ENCODE measurements around the gene LMO7.
"Not testable (repeated sequence)": the region's sequence is repeated elsewhere in the genome, so short reads cannot be mapped to it uniquely, and the experiment has no call there.

Gene LMO7

GRCh38 chr13:75723901-75724300 lies 87.8 kb downstream of the LMO7 start:
- no peaks in the 10 kb centered on the region for H3K9me3 ChIP-seq (ENCODE audit: control insufficient read depth, low read depth, low read length)
- H3K4me3 ChIP-seq (ENCODE audit: low read length), result no peak overlapping the region
- no peaks in the 10 kb centered on the region for H3K27me3 ChIP-seq (ENCODE audit: control insufficient read depth, insufficient read depth, low read length)
- no peaks in the 10 kb centered on the region for H3K36me3 ChIP-seq (ENCODE audit: control insufficient read depth, low read depth, low read length)
- no peak overlapping the region for H3K27ac ChIP-seq (ENCODE audit: low read length)
- no peaks in the 10 kb centered on the region for H3K4me1 ChIP-seq (ENCODE audit: control insufficient read depth, low read depth, low read length)
- no peak overlapping the region for H3K9ac ChIP-seq (ENCODE audit: low read length)

GRCh38 chr13:75724752-75725517 lies 88.8 kb downstream of the LMO7 start:
- H3K27me3 ChIP-seq (ENCODE audit: control insufficient read depth, insufficient read depth, low read length), result no peaks in the 10 kb centered on the region
- no peaks in the 10 kb centered on the region for H3K4me1 ChIP-seq (ENCODE audit: control insufficient read depth, low read depth, low read length)
- H3K4me3 ChIP-seq (ENCODE audit: low read length), result no peak overlapping the region
- H3K27ac ChIP-seq (ENCODE audit: low read length), result no peak overlapping the region
- no peak overlapping the region for H3K9ac ChIP-seq (ENCODE audit: low read length)
- H3K9me3 ChIP-seq (ENCODE audit: control insufficient read depth, low read depth, low read length), result no peaks in the 10 kb centered on the region
- no peaks in the 10 kb centered on the region for H3K36me3 ChIP-seq (ENCODE audit: control insufficient read depth, low read depth, low read length)

- no peak overlapping the region for H3K27ac ChIP-seq (ENCODE audit: low read length)
- H3K4me1 ChIP-seq (ENCODE audit: control insufficient read depth, low read depth, low read length), result no peaks in the 10 kb centered on the region
- no peaks in the 10 kb centered on the region for H3K36me3 ChIP-seq (ENCODE audit: control insufficient read depth, low read depth, low read length)
- H3K9ac ChIP-seq (ENCODE audit: low read length), result no peak overlapping the region
- H3K4me3 ChIP-seq (ENCODE audit: low read length), result no peak overlapping the region
- no peaks in the 10 kb centered on the region for H3K27me3 ChIP-seq (ENCODE audit: control insufficient read depth, insufficient read depth, low read length)
- no peaks in the 10 kb centered on the region for H3K9me3 ChIP-seq (ENCODE audit: control insufficient read depth, low read depth, low read length)
Measured at GRCh38 chr13:75725736-75726135, 89.6 kb downstream of the LMO7 start.

- no peak overlapping the region for H3K27ac ChIP-seq (ENCODE audit: low read length)
- H3K36me3 ChIP-seq (ENCODE audit: control insufficient read depth, low read depth, low read length), result no peaks in the 10 kb centered on the region
- H3K9ac ChIP-seq (ENCODE audit: low read length), result no peak overlapping the region
- H3K9me3 ChIP-seq (ENCODE audit: control insufficient read depth, low read depth, low read length), result no peaks in the 10 kb centered on the region
- no peaks in the 10 kb centered on the region for H3K27me3 ChIP-seq (ENCODE audit: control insufficient read depth, insufficient read depth, low read length)
- no peaks in the 10 kb centered on the region for H3K4me1 ChIP-seq (ENCODE audit: control insufficient read depth, low read depth, low read length)
- no peak overlapping the region for H3K4me3 ChIP-seq (ENCODE audit: low read length)
Measured at GRCh38 chr13:75726306-75726705, 90.2 kb downstream of the LMO7 start.

GRCh38 chr13:75733113-75733512 lies 97.0 kb downstream of the LMO7 start:
- not testable (repeated sequence) for H3K4me1 ChIP-seq (ENCODE audit: control insufficient read depth, low read depth, low read length); H3K27me3 ChIP-seq (ENCODE audit: control insufficient read depth, insufficient read depth, low read length); H3K36me3 ChIP-seq (ENCODE audit: control insufficient read depth, low read depth, low read length); H3K9me3 ChIP-seq (ENCODE audit: control insufficient read depth, low read depth, low read length); H3K27ac ChIP-seq (ENCODE audit: low read length); H3K9ac ChIP-seq (ENCODE audit: low read length); H3K4me3 ChIP-seq (ENCODE audit: low read length)

GRCh38 chr13:75736173-75736572 lies 100.0 kb downstream of the LMO7 start:
- no peak overlapping the region for H3K4me3 ChIP-seq (ENCODE audit: low read length)
- H3K36me3 ChIP-seq (ENCODE audit: control insufficient read depth, low read depth, low read length), result no peaks in the 10 kb centered on the region
- H3K27me3 ChIP-seq (ENCODE audit: control insufficient read depth, insufficient read depth, low read length), result no peaks in the 10 kb centered on the region
- H3K27ac ChIP-seq (ENCODE audit: low read length), result no peak overlapping the region
- H3K4me1 ChIP-seq (ENCODE audit: control insufficient read depth, low read depth, low read length), result no peaks in the 10 kb centered on the region
- H3K9ac ChIP-seq (ENCODE audit: low read length), result no peak overlapping the region
- peaks cover 6% of the 10 kb centered on the region for H3K9me3 ChIP-seq (ENCODE audit: control insufficient read depth, low read depth, low read length)

GRCh38 chr13:75738841-75739240 lies 102.7 kb downstream of the LMO7 start:
- H3K27me3 ChIP-seq (ENCODE audit: control insufficient read depth, insufficient read depth, low read length), result no peaks in the 10 kb centered on the region
- no peaks in the 10 kb centered on the region for H3K36me3 ChIP-seq (ENCODE audit: control insufficient read depth, low read depth, low read length)
- no peak overlapping the region for H3K27ac ChIP-seq (ENCODE audit: low read length)
- H3K4me1 ChIP-seq (ENCODE audit: control insufficient read depth, low read depth, low read length), result no peaks in the 10 kb centered on the region
- no peak overlapping the region for H3K9ac ChIP-seq (ENCODE audit: low read length)
- no peak overlapping the region for H3K4me3 ChIP-seq (ENCODE audit: low read length)
- peaks cover 3% of the 10 kb centered on the region for H3K9me3 ChIP-seq (ENCODE audit: control insufficient read depth, low read depth, low read length)

GRCh38 chr13:75739244-75739868 lies 103.2 kb downstream of the LMO7 start:
- no peaks in the 10 kb centered on the region for H3K36me3 ChIP-seq (ENCODE audit: control insufficient read depth, low read depth, low read length)

GRCh38 chr13:75740031-75740430 lies 103.9 kb downstream of the LMO7 start:
- Histone ChIP-seq H3K27ac (ENCODE audit: low read length) (no peak overlapping the region), H3K4me1 (ENCODE audit: control insufficient read depth, low read depth, low read length) (no peaks in the 10 kb centered on the region), H3K4me3 (ENCODE audit: low read length) (no peak overlapping the region), H3K9me3 (ENCODE audit: control insufficient read depth, low read depth, low read length) (no peaks in the 10 kb centered on the region), H3K27me3 (ENCODE audit: control insufficient read depth, insufficient read depth, low read length) (no peaks in the 10 kb centered on the region), H3K36me3 (ENCODE audit: control insufficient read depth, low read depth, low read length) (no peaks in the 10 kb centered on the region), H3K9ac (ENCODE audit: low read length) (no peak overlapping the region)

More at GRCh38 chr13:75739244-75739868, 103.2 kb downstream of the LMO7 start:
- no peaks in the 10 kb centered on the region for H3K4me1 ChIP-seq (ENCODE audit: control insufficient read depth, low read depth, low read length)
- no peak overlapping the region for H3K27ac ChIP-seq (ENCODE audit: low read length)
- no peak overlapping the region for H3K4me3 ChIP-seq (ENCODE audit: low read length)
- no peaks in the 10 kb centered on the region for H3K9me3 ChIP-seq (ENCODE audit: control insufficient read depth, low read depth, low read length)
- no peaks in the 10 kb centered on the region for H3K27me3 ChIP-seq (ENCODE audit: control insufficient read depth, insufficient read depth, low read length)
- no peak overlapping the region for H3K9ac ChIP-seq (ENCODE audit: low read length)

- H3K36me3 ChIP-seq (ENCODE audit: control insufficient read depth, low read depth, low read length); H3K27me3 ChIP-seq (ENCODE audit: control insufficient read depth, insufficient read depth, low read length); H3K4me3 ChIP-seq (ENCODE audit: low read length); H3K9me3 ChIP-seq (ENCODE audit: control insufficient read depth, low read depth, low read length); H3K9ac ChIP-seq (ENCODE audit: low read length); H3K27ac ChIP-seq (ENCODE audit: low read length); H3K4me1 ChIP-seq (ENCODE audit: control insufficient read depth, low read depth, low read length): not testable (repeated sequence)
Measured at GRCh38 chr13:75743072-75743471, 106.9 kb downstream of the LMO7 start.

GRCh38 chr13:75744127-75744526 lies 108.0 kb downstream of the LMO7 start:
- Histone ChIP-seq H3K4me3 (ENCODE audit: low read length) (no peak overlapping the region), H3K9me3 (ENCODE audit: control insufficient read depth, low read depth, low read length) (no peaks in the 10 kb centered on the region), H3K27ac (ENCODE audit: low read length) (no peak overlapping the region), H3K27me3 (ENCODE audit: control insufficient read depth, insufficient read depth, low read length) (no peaks in the 10 kb centered on the region), H3K9ac (ENCODE audit: low read length) (no peak overlapping the region), H3K4me1 (ENCODE audit: control insufficient read depth, low read depth, low read length) (no peaks in the 10 kb centered on the region), H3K36me3 (ENCODE audit: control insufficient read depth, low read depth, low read length) (no peaks in the 10 kb centered on the region)

- H3K4me1 ChIP-seq (ENCODE audit: control insufficient read depth, low read depth, low read length), result no peaks in the 10 kb centered on the region
- H3K27me3 ChIP-seq (ENCODE audit: control insufficient read depth, insufficient read depth, low read length), result no peaks in the 10 kb centered on the region
- no peaks in the 10 kb centered on the region for H3K9me3 ChIP-seq (ENCODE audit: control insufficient read depth, low read depth, low read length)
- H3K4me3 ChIP-seq (ENCODE audit: low read length), result no peak overlapping the region
- no peaks in the 10 kb centered on the region for H3K36me3 ChIP-seq (ENCODE audit: control insufficient read depth, low read depth, low read length)
- no peak overlapping the region for H3K9ac ChIP-seq (ENCODE audit: low read length)
- H3K27ac ChIP-seq (ENCODE audit: low read length), result no peak overlapping the region
Measured at GRCh38 chr13:75745387-75745786, 109.3 kb downstream of the LMO7 start.
